C4-2B (cell line): Measurements from ENCODE around the gene SNX24.

ENCODE experiments used
- H3K27ac ChIP-seq: fragments of 450-650 bp; 2 replicates; pipeline ENCODE4 v1.5.1; 2017
- CTCF ChIP-seq: fragments of 450-650 bp; conservative IDR thresholded peaks from 2 replicates; pipeline ENCODE4 v1.5.1; 2017; ENCODE audit warnings: mild to moderate bottlenecking
- ZFX ChIP-seq: fragments of 450-650 bp; IDR thresholded peaks from 2 replicates; pipeline ENCODE4 v1.6.1; 2017

The SNX24 gene

DNA sequence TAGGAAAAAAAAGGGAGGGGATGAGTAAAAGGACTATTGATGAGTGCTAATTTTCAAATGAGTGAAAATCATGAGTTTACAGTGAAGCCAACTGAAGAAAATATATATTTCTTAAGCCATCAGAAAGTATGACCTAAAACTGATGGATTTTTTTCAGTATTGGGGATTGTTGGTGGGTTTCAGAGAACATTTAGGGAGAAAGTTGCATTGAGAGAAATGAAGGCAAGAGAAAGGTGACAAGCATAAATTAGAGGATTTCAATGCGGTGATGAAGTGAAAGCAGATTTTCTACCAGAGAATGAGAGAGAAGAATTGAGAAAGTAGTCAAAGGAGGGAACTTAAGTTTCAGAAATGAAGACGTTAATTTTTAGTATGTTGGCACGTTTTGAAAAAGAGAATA is 8.5 kb upstream of the SNX24 start:
- no peak overlapping the region for H3K27ac ChIP-seq
- TF ChIP-seq CTCF (no peak), ZFX (no peak)

DNA sequence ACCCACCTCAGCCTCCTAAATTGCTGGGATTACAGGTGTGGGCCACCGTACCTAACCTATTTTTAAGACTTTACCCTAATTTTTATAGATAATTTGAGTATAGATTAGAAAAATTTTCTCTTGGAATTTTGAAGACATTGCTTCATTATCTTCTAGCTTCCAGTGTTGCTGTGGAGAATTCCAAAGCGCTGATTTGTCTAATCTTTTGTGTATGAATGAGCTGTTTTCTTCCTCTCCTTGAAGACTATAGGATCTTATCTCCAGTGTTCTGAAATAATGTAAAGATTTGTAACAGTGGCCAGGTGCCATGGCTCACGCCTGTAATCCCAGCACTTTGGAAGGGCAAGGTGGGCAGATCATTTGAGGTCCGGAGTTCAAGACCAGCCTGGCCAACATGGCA is 5.7 kb upstream of the SNX24 start:
- TF ChIP-seq CTCF, result no peak
- no peak for TF ChIP-seq ZFX
- no peak overlapping the region for H3K27ac ChIP-seq

DNA sequence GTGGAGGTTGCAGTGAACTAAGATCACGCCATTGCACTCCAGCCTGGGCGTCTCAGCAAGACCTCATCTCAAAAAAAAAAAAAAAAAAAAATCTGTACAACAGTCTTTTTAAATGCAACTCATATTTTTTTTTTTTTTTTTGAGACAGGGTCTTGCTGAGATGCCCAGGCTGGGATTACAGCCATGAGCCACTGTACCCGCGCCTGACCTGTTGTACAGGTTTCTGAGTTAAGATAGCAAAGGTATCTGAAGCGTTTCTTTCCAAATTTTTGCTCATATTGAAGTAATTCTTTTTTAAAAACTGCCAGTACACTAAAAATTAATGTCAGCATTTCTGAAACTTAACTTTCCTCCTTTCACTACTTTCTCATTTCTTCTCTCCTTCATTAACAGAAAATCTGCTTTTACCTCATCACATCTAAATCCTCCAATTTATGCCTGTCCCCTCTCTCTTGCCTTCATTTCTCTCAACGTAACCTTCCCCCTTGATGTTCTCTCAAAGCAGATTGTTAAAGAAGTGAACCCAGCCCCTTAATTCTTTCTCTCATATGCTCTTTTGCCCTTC is 3.3 kb upstream of the SNX24 start:
- no peak overlapping the region for H3K27ac ChIP-seq
- TF ChIP-seq ZFX (no peak), CTCF (no peak)

DNA sequence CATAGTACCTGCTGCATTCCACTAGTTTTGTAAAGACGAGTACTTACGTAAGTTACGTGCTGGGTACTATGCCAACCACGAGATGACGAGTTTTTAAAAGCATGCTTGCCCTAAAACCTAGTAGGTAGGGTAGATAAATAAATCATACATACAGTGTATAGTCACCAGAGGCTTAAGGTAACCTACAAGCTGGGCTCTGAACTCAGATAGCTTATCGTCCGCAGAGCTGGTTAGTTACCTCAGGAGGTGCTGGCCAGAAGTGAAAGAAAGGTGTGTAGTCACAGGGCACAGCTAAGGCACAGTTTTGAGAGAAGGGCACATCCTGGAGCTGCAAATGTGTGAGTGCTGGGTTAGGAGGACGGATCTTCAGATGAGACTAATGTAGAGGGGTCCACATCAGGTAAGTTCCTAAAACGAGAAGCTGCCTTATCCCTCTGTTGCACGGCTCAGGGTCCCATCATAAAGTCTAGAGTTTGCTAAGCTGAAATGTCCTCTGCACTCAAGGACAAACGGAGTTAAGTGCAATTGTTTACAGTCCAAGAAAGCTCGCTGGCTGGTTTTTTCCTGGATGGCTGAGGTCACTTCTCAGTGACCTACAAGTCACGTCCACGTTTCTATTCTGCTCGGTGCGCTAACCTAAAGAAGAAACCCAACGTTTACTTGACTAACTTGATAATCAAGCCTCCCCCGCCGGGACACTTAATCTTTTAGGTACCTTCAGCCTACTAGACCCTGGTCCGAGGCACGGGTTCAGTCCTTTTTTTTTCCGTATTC is 1.1 kb upstream of the SNX24 start:
- TF ChIP-seq CTCF (no peak), ZFX (no peak)
- peak overlapping the region; percentile 57 for H3K27ac ChIP-seq

- peak overlapping the region; percentile 57 for H3K27ac ChIP-seq
- TF ChIP-seq CTCF, result no peak
These were observed 544 bp upstream of the SNX24 start for GRCh38 chr5:122844910-122845228.

DNA sequence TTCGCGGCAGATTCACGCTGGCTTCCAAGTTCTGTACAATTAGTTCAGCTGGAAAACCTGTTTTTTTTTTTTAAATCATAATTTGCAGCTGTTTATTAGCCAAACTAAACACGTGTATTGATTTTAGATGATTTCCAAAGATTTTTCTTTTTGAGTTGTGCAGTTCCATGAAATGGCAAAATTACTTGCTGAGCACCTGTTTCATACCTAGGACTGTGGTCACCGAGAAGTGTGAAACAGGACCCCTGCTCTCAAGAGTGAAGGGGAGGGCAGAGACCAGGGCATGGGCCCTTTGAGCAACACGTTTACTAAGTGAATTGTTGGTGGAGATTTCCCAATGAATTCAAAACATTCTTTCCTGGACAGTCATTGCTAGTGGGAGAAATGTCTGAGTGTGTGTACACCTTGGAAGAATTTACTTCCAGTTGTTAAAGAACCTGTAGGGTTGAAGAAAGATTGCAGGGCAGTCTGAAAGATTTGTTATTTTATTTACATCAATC is 688 bp downstream of the SNX24 start:
- peak overlapping the region; percentile 57 for H3K27ac ChIP-seq
- TF ChIP-seq ZFX (no peak), CTCF (no peak)

DNA sequence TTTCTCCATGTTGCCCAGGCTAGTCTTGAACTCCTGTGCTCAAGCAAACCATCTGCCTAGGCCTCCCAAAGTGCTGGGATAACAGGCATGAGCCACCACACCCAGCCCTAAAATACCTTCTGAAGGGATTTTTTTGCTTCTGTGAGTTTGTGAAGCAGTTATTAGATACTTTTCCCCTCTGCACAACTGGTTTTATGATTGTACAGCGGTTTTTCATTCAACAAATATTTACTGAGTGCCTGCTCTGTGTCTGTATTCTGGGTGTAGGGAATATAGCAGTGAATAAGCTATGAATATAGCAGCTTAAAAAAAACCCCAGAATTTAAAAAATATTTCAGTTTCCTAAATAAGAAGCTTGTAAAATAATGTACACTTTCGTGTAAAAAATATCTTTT is 2.3 kb downstream of the SNX24 start:
- TF ChIP-seq CTCF (no peak), ZFX (no peak)
- no peak overlapping the region for H3K27ac ChIP-seq
